Measurements from ENCODE around the gene FAAH.
"Not testable (repeated sequence)": the region's sequence is repeated elsewhere in the genome, so short reads cannot be mapped to it uniquely, and the experiment has no call there.

FAAH gene

GRCh38 chr1:46394108-46394871, at the start of gene FAAH:
TSS of gene FAAH (plus strand) at chr1:46394317. CDS start at chr1:46394349, 32 bp downstream.
- DNase-seq: peak; percentile 75

- DNase-seq: no peak
Measured at GRCh38 chr1:46344481-46344880, 49.6 kb upstream of the FAAH start.

GRCh38 chr1:46345281-46345680, 48.8 kb upstream of the FAAH start:
- DNase-seq: no peak

- no peak for DNase-seq
Measured at GRCh38 chr1:46352363-46352762, 41.8 kb upstream of the FAAH start.

- not testable (repeated sequence) for DNase-seq
Measured at GRCh38 chr1:46355920-46356319, 38.2 kb upstream of the FAAH start.

GRCh38 chr1:46362158-46362557, 32.0 kb upstream of the FAAH start:
- DNase-seq: no peak

GRCh38 chr1:46363121-46363520, 31.0 kb upstream of the FAAH start:
- DNase-seq: no peak

GRCh38 chr1:46364612-46365011, 29.5 kb upstream of the FAAH start:
- DNase-seq: no peak

- not testable (repeated sequence) for DNase-seq
Measured at GRCh38 chr1:46365796-46366195, 28.3 kb upstream of the FAAH start.

GRCh38 chr1:46367072-46367471, 27.0 kb upstream of the FAAH start:
- no peak for DNase-seq

GRCh38 chr1:46367701-46368100, 26.4 kb upstream of the FAAH start:
- not testable (repeated sequence) for DNase-seq

- no peak for DNase-seq
Measured at GRCh38 chr1:46368791-46369190, 25.3 kb upstream of the FAAH start.

GRCh38 chr1:46369542-46370213, 24.4 kb upstream of the FAAH start:
- DNase-seq: no peak

- no peak for DNase-seq
Measured at GRCh38 chr1:46370214-46370633, 23.9 kb upstream of the FAAH start.

- DNase-seq: no peak
Measured at GRCh38 chr1:46372431-46372830, 21.7 kb upstream of the FAAH start.

- no peak for DNase-seq
Measured at GRCh38 chr1:46379996-46380395, 14.1 kb upstream of the FAAH start.

GRCh38 chr1:46380508-46380907, 13.6 kb upstream of the FAAH start:
- DNase-seq: no peak

GRCh38 chr1:46393510-46393909, 607 bp upstream of the FAAH start:
- no peak for DNase-seq

GRCh38 chr1:46394872-46395465, 852 bp downstream of the FAAH start:
- peak; percentile 54 for DNase-seq

GRCh38 chr1:46396441-46397398, 2.6 kb downstream of the FAAH start:
- DNase-seq: no peak

- no peak for DNase-seq
Measured at GRCh38 chr1:46399307-46399706, 5.2 kb downstream of the FAAH start.

GRCh38 chr1:46400421-46400820, 6.3 kb downstream of the FAAH start:
- DNase-seq: no peak
